Cardiac muscle cell (in vitro differentiated cells and primary cell): Measurements from ENCODE around the gene NAALADL2. TPM values are rescaled to one million over a fixed set of nuclear protein-coding genes. Genes with fewer than 3 reads are reported as not detected.

Experiments used
- DNase-seq, 2 donors: peaks; one replicate each; pipeline versions ENCODE4 v3.0.0 to v3.0.0-alpha.2; 2010 to 2017; ENCODE audit warnings: low read depth in 1 of 2, low spot score in 1 of 2
- H3K27ac ChIP-seq: fragments of 200-600 bp; sonication (generic); 2 replicates; pipeline ENCODE4 v1.5.1; 2016
- H3K27me3 ChIP-seq: fragments of 200-600 bp; sonication (generic); 2 replicates; pipeline ENCODE4 v1.6.0; 2016; ENCODE audit warnings: control low read depth
- H3K36me3 ChIP-seq: fragments of 200-600 bp; sonication (generic); 2 replicates; pipeline ENCODE4 v1.5.1; 2016; ENCODE audit warnings: control low read depth
- H3K4me1 ChIP-seq: fragments of 200-600 bp; sonication (generic); 2 replicates; pipeline ENCODE4 v1.8.1; 2017; ENCODE audit warnings: low read depth, mild to moderate bottlenecking, mixed run types
- H3K4me3 ChIP-seq: fragments of 200-600 bp; sonication (generic); 2 replicates; pipeline ENCODE4 v1.5.1; 2016; ENCODE audit warnings: mild to moderate bottlenecking
- H3K9me3 ChIP-seq: fragments of 200-600 bp; sonication (generic); 2 replicates; pipeline ENCODE4 v1.5.1; 2017; ENCODE audit warnings: low read depth, mild to moderate bottlenecking, control low read depth
- CTCF ChIP-seq: IDR thresholded peaks from 2 replicates; pipeline ENCODE4 v1.5.1; 2012; ENCODE audit warnings: low read depth, mild to moderate bottlenecking, low read length
- polyA plus RNA-seq: library from polyadenylated mRNA; unstranded; fragments of >200 nt; fragmentation: Nextera tagmentation; extraction: Ambion mirVana; gene quantifications from 2 replicates; pipeline ENCODE4 v1.2.1, GENCODE V29; 2016
- total RNA-seq: library from RNA; depleted of rRNA; stranded (reverse); fragments of >200 nt; gene quantifications from 2 replicates; pipeline ENCODE4 v1.2.3, GENCODE V29; 2016

NAALADL2 gene
- total and polyA plus RNA-seq, 2 experiments from 2014 or later = 2.4 to 3.8 TPM

GRCh38 chr3:175224051-175224450, 364.9 kb downstream of the NAALADL2 start:
- DNase-seq = peak in 1 of 2 donors; percentile 14
- H3K27me3 ChIP-seq = no peaks in the 10 kb centered on the region
- H3K4me3 ChIP-seq = no peak overlapping the region
- H3K36me3 ChIP-seq = no peaks in the 10 kb centered on the region
- no peak for TF ChIP-seq CTCF
- no peak overlapping the region for H3K27ac ChIP-seq
- no peaks in the 10 kb centered on the region for H3K4me1 ChIP-seq
- H3K9me3 ChIP-seq = no peaks in the 10 kb centered on the region

DNA sequence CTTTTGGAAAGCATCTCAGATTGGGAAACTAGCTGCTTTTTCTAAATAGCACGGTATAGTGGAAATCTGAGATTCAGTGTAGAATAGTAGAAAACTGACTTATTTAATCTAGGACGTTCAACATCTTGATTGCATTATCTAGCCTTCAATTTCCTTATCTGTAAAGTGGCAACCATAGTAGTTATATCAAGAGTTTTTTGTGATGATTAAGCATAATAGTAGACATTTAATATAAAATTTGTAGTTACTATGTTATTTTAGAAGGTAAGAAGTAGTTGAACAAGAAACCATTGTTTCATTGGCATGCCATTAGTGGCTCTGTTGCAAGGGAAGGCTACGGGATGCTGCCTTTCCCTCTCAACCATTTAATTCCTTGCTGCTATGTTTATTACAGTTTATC, 367.3 kb downstream of the NAALADL2 start:
- DNase-seq = no peak
- H3K9me3 ChIP-seq = no peaks in the 10 kb centered on the region
- H3K4me1 ChIP-seq = no peaks in the 10 kb centered on the region
- no peak overlapping the region for H3K4me3 ChIP-seq
- no peak overlapping the region for H3K27ac ChIP-seq
- H3K36me3 ChIP-seq = no peaks in the 10 kb centered on the region
- no peaks in the 10 kb centered on the region for H3K27me3 ChIP-seq
- no peak for TF ChIP-seq CTCF

- no peaks in the 10 kb centered on the region for H3K36me3 ChIP-seq
- H3K4me1 ChIP-seq = no peaks in the 10 kb centered on the region
- no peak overlapping the region for H3K27ac ChIP-seq
- no peak for TF ChIP-seq CTCF
- H3K4me3 ChIP-seq = no peak overlapping the region
- no peaks in the 10 kb centered on the region for H3K9me3 ChIP-seq
- no peaks in the 10 kb centered on the region for H3K27me3 ChIP-seq
- no peak for DNase-seq
Observed at GRCh38 chr3:175227126-175227525, 368.0 kb downstream of the NAALADL2 start.

DNA sequence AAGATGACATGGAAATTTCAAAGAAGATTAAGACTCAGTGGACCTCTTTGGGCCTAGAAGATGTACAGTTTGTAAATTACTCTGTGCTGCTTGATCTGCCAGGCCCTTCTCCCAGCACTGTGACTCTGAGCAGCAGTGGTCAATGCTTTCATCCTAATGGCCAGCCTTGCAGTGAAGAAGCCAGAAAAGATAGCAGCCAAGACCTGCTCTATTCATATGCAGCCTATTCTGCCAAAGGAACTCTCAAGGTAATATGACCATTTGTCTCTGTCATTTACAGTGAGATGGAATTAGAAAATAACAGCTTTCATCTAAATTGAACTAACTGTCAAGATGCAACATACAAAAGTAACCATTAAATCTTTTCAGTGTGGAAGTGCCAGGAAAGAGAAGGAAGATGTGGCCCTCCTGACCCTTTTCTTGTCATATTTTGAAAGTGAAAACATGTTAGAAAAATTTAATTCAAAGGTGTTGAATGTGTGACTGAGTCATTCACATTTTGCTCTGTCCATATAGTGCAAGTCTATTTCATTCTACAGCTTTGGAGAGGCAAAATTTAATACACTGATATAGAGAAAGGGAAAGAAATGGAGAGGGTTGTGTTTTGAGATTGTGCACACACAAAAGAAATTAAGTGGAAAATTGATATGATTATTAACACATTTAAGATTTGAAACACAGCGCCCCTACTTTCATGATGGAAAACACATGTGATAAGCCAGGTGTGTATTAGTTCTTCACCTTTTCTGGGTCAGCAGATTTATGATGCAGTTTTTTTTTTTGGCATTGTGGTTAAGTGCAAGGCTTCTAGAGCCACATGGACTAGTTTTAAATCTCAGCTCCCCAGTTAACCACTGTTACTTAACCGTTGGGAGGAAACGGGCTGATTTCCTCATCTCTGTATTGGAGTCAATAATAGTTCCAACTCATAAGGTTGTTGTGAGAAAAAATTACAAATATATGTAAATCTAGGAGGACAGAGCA, 375.1 kb downstream of the NAALADL2 start:
- no peak for DNase-seq
- no peak overlapping the region for H3K27ac ChIP-seq
- peaks cover 6% of the 10 kb centered on the region for H3K4me1 ChIP-seq
- H3K9me3 ChIP-seq = no peaks in the 10 kb centered on the region
- no peak overlapping the region for H3K4me3 ChIP-seq
- no peaks in the 10 kb centered on the region for H3K36me3 ChIP-seq
- H3K27me3 ChIP-seq = no peaks in the 10 kb centered on the region
- no peak for TF ChIP-seq CTCF

DNA sequence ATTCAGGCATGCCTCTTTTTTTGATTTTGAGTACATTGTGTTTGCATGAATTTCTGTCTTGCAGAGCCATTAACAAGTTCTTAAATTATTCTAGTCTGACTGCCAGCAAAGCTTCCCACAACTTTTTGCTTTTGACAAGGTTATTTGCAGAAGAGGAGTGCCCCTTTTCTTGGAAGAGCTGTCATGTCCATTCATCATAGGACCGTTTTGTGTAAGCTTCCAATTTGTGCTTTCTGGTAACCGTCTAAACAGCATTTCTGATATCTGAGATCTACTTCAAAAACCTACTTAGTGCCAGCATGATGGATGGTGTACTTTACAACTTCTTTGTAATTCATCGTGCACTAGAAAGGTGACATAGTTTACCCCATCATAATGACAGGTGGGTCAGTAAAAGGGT, 379.7 kb downstream of the NAALADL2 start:
- no peak overlapping the region for H3K27ac ChIP-seq
- no peak for TF ChIP-seq CTCF
- DNase-seq = peak in 1 of 2 donors; percentile 39

More for the DNA sequence above, 379.7 kb downstream of the NAALADL2 start:
- Histone ChIP-seq H3K4me3 (no peak overlapping the region), H3K9me3 (no peaks in the 10 kb centered on the region), H3K36me3 (no peaks in the 10 kb centered on the region), H3K4me1 (peaks cover 6% of the 10 kb centered on the region), H3K27me3 (no peaks in the 10 kb centered on the region)
